Epithelial cell of esophagus (primary cell): ENCODE measurements around the gene PYGB.

Experiments
- DNase-seq: peaks from one replicate; pipeline ENCODE4 v3.0.0; 2010; ENCODE audit warnings: low read depth
- H3K4me3 ChIP-seq: 2 replicates; pipeline ENCODE4 v1.5.1; 2011; ENCODE audit warnings: mild to moderate bottlenecking, low read length, control low read depth
- TF ChIP-seq, protein P1 (sequence below): IDR thresholded peaks from 2 replicates; pipeline ENCODE4 v1.5.1; 2011; ENCODE audit warnings: low read depth, mild to moderate bottlenecking, low read length, control low read depth, inconsistent platforms; ENCODE audit not compliant: insufficient read depth; ENCODE audit errors: missing control alignments

PYGB gene

GRCh38 chr20:25293910-25294458 is 46.1 kb downstream of the PYGB start:
- DNase-seq, result no peak
- no peak overlapping the region for H3K4me3 ChIP-seq
- TF ChIP-seq, protein P1, sequence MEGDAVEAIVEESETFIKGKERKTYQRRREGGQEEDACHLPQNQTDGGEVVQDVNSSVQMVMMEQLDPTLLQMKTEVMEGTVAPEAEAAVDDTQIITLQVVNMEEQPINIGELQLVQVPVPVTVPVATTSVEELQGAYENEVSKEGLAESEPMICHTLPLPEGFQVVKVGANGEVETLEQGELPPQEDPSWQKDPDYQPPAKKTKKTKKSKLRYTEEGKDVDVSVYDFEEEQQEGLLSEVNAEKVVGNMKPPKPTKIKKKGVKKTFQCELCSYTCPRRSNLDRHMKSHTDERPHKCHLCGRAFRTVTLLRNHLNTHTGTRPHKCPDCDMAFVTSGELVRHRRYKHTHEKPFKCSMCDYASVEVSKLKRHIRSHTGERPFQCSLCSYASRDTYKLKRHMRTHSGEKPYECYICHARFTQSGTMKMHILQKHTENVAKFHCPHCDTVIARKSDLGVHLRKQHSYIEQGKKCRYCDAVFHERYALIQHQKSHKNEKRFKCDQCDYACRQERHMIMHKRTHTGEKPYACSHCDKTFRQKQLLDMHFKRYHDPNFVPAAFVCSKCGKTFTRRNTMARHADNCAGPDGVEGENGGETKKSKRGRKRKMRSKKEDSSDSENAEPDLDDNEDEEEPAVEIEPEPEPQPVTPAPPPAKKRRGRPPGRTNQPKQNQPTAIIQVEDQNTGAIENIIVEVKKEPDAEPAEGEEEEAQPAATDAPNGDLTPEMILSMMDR, result no peak

- peak; percentile 36 for DNase-seq
- TF ChIP-seq, protein P1, result peak; percentile 53
- H3K4me3 ChIP-seq, result no peak overlapping the region
Measured at GRCh38 chr20:25294459-25295385, 46.8 kb downstream of the PYGB start.

GRCh38 chr20:25295386-25296093 is 47.7 kb downstream of the PYGB start:
- TF ChIP-seq, protein P1, result peak; percentile 15
- no peak overlapping the region for H3K4me3 ChIP-seq
- peak; percentile 51 for DNase-seq

DNA sequence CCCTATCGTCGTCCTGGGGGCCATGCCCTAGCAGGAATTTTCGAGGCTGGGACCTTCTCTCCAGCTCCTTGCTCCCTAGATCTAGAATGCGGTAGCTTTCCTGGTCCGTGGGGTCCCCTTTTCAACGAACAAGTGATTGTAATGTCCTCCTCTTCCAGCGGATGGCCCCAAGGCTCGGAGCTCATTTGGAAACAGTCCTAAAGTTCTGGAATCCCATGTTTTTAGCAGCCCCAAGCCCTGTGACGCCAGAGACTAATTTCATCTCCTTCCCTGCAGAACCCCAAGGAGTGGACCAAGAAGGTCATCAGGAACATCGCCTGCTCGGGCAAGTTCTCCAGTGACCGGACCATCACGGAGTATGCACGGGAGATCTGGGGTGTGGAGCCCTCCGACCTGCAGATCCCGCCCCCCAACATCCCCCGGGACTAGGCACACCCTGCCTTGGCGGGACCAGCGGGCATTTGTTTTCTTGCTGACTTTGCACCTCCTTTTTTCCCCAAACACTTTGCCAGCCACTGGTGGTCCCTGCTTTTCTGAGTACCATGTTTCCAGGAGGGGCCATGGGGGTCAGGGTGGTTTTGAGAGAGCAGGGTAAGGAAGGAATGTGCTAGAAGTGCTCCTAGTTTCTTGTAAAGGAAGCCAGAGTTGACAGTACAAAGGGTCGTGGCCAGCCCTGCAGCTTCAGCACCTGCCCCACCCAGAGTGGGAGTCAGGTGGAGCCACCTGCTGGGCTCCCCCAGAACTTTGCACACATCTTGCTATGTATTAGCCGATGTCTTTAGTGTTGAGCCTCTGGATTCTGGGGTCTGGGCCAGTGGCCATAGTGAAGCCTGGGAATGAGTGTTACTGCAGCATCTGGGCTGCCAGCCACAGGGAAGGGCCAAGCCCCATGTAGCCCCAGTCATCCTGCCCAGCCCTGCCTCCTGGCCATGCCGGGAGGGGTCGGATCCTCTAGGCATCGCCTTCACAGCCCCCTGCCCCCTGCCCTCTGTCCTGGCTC is 48.5 kb downstream of the PYGB start:
- peak; percentile 22 for DNase-seq
- TF ChIP-seq, protein P1, result peak; percentile 44
- no peak overlapping the region for H3K4me3 ChIP-seq

DNA sequence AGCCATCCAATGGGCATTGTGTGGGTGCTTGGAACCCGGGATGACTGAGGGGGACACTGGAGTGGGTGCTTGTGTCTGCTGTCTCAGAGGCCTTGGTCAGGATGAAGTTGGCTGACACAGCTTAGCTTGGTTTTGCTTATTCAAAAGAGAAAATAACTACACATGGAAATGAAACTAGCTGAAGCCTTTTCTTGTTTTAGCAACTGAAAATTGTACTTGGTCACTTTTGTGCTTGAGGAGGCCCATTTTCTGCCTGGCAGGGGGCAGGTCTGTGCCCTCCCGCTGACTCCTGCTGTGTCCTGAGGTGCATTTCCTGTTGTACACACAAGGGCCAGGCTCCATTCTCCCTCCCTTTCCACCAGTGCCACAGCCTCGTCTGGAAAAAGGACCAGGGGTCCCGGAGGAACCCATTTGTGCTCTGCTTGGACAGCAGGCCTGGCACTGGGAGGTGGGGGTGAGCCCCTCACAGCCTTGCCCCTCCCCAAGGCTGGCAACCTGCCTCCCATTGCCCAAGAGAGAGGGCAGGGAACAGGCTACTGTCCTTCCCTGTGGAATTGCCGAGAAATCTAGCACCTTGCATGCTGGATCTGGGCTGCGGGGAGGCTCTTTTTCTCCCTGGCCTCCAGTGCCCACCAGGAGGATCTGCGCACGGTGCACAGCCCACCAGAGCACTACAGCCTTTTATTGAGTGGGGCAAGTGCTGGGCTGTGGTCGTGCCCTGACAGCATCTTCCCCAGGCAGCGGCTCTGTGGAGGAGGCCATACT is 49.4 kb downstream of the PYGB start:
- DNase-seq, result no peak
- TF ChIP-seq, protein P1, result no peak
- H3K4me3 ChIP-seq, result no peak overlapping the region
